Breast epithelium (tissue), 3 donors: ENCODE measurements around the gene SIRT3.

Experiments
- POLR2A ChIP-seq: fragments of 450-650 bp; IDR thresholded peaks from one replicate; pipeline ENCODE4 v1.6.1; 2016; ENCODE audit warnings: antibody characterized with exemption, mild to moderate bottlenecking, moderate library complexity
- POLR2AphosphoS5 ChIP-seq, 3 donors: sonication (generic); formaldehyde crosslinking; IDR thresholded peaks; one replicate each; pipeline ENCODE4 v1.6.1; 2017; ENCODE audit warnings: antibody characterized with exemption in 3 of 3
- TF ChIP-seq, protein P1 (sequence below), 3 donors: fragments of 450-650 bp; IDR thresholded peaks; one replicate each; pipeline ENCODE4 v1.5.1; 2016 to 2017; ENCODE audit warnings: antibody characterized with exemption in 3 of 3, mild to moderate bottlenecking in 3 of 3, moderate library complexity in 3 of 3

DNA sequence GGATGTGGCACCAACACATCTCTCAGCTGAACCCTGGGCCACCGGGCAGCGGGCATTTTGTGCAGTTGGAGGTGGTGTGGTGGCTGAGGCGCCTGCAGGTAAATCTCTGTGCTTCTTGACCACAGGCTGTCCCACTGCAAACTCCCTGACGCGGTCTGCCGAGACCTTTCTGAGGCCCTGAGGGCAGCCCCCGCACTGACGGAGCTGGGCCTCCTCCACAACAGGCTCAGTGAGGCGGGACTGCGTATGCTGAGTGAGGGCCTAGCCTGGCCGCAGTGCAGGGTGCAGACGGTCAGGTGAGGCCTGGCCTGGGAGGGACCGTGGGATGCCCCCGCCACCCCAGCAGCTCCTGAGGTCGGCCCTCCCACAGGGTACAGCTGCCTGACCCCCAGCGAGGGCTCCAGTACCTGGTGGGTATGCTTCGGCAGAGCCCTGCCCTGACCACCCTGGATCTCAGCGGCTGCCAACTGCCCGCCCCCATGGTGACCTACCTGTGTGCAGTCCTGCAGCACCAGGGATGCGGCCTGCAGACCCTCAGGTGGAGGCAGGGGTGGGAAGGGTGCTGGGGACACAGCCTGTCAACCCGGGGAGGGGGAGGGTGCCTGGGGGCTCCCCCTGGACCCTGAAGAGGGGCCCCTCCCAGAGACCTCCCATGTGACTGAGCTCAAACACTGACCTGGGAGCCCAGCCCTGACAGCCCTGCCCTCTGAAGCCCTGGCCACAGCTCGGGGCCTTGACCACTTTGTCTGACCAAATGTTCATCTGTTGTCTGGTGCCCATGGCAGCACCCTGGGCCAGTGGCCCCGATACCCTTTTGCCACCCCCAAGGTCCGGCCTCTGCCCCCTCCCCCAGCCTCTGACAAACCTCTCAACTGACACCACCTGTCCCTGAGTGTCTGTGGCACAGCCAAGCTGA lies 48.2 kb upstream of the SIRT3 start:
- TF ChIP-seq POLR2A (no peak), POLR2AphosphoS5 (IDR thresholded peaks at IDR 0.05) (no peak)
- TF ChIP-seq, protein P1, sequence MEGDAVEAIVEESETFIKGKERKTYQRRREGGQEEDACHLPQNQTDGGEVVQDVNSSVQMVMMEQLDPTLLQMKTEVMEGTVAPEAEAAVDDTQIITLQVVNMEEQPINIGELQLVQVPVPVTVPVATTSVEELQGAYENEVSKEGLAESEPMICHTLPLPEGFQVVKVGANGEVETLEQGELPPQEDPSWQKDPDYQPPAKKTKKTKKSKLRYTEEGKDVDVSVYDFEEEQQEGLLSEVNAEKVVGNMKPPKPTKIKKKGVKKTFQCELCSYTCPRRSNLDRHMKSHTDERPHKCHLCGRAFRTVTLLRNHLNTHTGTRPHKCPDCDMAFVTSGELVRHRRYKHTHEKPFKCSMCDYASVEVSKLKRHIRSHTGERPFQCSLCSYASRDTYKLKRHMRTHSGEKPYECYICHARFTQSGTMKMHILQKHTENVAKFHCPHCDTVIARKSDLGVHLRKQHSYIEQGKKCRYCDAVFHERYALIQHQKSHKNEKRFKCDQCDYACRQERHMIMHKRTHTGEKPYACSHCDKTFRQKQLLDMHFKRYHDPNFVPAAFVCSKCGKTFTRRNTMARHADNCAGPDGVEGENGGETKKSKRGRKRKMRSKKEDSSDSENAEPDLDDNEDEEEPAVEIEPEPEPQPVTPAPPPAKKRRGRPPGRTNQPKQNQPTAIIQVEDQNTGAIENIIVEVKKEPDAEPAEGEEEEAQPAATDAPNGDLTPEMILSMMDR (IDR thresholded peaks at IDR 0.05), result no peak
